ENCODE measurements around the gene DNAJC28. TPM values are rescaled to one million over a fixed set of nuclear protein-coding genes. Genes with fewer than 3 reads are reported as not detected.
A peak's percentile ranks its signal among the peaks of the same experiment; 100 is the strongest.
"Not testable (repeated sequence)": the region's sequence is repeated elsewhere in the genome, so short reads cannot be mapped to it uniquely, and the experiment has no call there.

DNAJC28 gene
- total RNA-seq, result 2.2 TPM

DNA sequence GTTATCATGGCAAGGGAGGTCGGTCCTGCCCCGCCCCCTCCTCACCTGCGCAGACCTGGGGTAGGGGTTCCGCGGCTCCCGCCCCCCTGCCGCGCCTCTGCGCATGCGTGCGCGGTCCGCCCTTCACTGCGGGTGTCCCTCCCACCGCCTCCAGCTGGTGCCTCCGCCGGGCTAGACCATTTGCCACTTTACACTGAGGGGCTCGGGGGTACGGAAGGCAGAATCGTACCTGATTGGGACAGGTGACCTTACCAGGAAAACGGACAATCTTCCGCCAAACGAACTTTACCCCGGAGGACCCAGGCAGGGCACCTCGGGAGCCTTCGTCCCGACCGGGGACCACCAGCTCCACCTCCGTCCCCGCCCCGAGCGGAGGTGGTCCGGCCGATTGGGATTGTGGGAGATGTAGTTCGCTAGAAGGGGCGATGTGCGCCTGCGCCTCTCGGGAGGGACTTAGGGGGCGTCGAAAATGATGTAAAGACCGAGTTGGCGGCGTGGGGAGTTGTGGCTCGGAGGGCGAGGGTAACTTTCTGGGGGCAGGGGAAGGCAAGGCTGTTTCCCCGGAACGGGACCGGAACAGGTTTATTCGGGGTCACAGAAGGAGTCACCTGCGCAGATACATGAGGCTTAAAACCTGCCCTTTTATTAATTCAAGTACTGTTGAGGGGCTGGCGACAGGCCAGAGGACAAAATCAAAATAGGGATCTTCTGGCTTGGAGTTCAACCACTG lies at the start of gene DNAJC28:
Gene DNAJC28, minus strand, starts transcription at position 344 of the 730 bp plus-strand sequence. CDS start 2,323 bp downstream, outside the sequence.
- intact Hi-C loops (cut with DNase I), result no loop called here

GRCh38 chr21:33541105-33541711 lies 49.7 kb upstream of the DNAJC28 start:
- intact Hi-C loops (cut with DNase I), result no loop called here
- ATAC-seq (no peak), DNase-seq (ENCODE audit: low spot score) (no peak)

More for the DNA sequence above, at the start of gene DNAJC28:
- ATAC-seq (peak; percentile 99), DNase-seq (ENCODE audit: low spot score) (peak; percentile 96)

DNA sequence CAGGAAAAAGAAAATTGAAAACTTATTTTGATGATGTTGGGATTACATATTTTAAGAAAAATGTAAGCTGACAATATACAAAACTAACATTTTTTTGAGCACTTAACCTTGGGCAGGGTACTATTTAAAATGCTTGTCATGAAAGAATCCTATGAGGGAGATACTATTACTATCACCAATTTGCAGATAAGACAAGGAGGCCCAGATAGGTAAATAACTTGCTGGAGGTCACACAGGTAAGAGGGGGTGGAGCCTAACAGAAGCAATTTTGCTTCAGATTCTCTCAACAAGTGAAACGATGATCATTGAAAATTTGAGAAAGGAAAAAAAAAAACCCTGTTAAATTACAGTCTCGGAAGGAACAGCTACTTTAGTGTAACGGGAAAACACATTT lies 49.2 kb upstream of the DNAJC28 start:
- intact Hi-C loops (cut with DNase I), result no loop called here
- no peak for DNase-seq (ENCODE audit: low spot score)
- ATAC-seq, result no peak

- intact Hi-C loops (cut with DNase I), result no loop called here
Observed at GRCh38 chr21:33539616-33540015, 48.1 kb upstream of the DNAJC28 start.

DNA sequence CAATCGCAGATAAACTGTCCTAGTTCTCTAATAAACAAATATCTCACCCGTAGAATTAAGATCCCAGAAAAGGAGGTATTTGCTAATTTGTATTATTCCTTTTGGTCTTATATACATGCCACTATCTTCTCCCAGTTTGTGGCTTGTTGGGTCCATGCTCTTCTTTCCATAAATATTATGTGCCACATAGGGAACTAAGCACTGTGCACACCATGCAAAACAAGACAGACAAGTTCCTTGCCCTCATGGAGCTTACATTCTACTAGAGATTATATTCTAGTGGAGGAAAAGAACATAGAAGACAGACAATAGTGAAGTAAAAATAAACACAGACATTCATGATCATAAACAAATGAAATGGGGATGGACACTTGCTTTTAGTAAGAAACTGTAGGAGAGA lies 45.7 kb upstream of the DNAJC28 start:
- ATAC-seq, result no peak
- intact Hi-C loops (cut with DNase I), result no loop called here
- no peak for DNase-seq (ENCODE audit: low spot score)

More at GRCh38 chr21:33539616-33540015, 48.1 kb upstream of the DNAJC28 start:
- no peak for DNase-seq (ENCODE audit: low spot score)
- no peak for ATAC-seq

DNA sequence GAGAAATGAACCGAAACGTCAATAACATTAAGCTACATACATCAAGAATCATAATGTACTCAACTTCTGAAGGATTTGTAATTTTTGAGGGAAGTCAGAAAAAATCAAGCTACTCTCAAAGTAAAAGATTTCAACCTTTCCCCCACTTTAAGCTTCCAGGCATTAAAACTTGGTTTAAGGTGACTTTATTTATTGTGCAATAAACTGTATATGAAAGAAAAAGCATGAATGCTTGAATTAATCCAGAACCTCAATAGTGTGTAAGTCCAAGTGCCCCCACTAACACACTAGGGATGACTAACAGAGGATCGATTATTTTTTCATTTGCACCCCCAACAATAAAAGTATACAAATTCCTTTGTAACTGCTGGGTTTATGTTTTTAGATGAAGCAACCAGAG lies 39.5 kb upstream of the DNAJC28 start:
- no peak for ATAC-seq
- intact Hi-C loops (cut with DNase I), result no loop called here
- no peak for DNase-seq (ENCODE audit: low spot score)

DNA sequence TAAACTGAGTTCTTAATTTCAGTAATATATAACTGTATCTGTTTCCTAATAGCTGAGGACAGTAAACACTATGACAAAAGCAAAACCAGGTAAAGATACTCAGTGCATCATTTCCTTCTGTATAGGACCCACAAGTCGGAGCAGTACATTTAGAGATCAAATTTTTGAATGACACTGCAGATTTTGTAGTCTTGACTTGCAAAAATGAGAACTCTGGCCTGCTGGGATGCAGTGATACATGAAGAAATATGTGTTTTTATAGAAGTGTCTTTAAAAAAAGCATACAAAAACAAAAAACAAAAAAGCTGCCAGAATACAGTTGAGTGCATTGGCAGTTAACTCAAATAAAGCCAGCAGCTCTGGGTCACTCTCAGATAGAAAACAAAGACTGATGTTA lies 31.4 kb upstream of the DNAJC28 start:
- intact Hi-C loops (cut with DNase I), result no loop called here
- ATAC-seq (no peak), DNase-seq (ENCODE audit: low spot score) (no peak)

GRCh38 chr21:33522297-33522952 lies 30.9 kb upstream of the DNAJC28 start:
- DNase-seq (ENCODE audit: low spot score) (no peak), ATAC-seq (no peak)
- intact Hi-C loops (cut with DNase I), result no loop called here

- ATAC-seq, result no peak
- intact Hi-C loops (cut with DNase I), result no loop called here
- no peak for DNase-seq (ENCODE audit: low spot score)
Observed at GRCh38 chr21:33518899-33519298, 27.4 kb upstream of the DNAJC28 start.

GRCh38 chr21:33514229-33514628 lies 22.7 kb upstream of the DNAJC28 start:
- DNase-seq (ENCODE audit: low spot score), result no peak
- intact Hi-C loops (cut with DNase I), result no loop called here
- no peak for ATAC-seq

- intact Hi-C loops (cut with DNase I), result no loop called here
- no peak for ATAC-seq
Observed at GRCh38 chr21:33512481-33512880, 21.0 kb upstream of the DNAJC28 start.

GRCh38 chr21:33511639-33512038 lies 20.1 kb upstream of the DNAJC28 start:
- ATAC-seq, result no peak
- intact Hi-C loops (cut with DNase I), result no loop called here
- no peak for DNase-seq (ENCODE audit: low spot score)

More at GRCh38 chr21:33512481-33512880, 21.0 kb upstream of the DNAJC28 start:
- DNase-seq (ENCODE audit: low spot score), result no peak

DNA sequence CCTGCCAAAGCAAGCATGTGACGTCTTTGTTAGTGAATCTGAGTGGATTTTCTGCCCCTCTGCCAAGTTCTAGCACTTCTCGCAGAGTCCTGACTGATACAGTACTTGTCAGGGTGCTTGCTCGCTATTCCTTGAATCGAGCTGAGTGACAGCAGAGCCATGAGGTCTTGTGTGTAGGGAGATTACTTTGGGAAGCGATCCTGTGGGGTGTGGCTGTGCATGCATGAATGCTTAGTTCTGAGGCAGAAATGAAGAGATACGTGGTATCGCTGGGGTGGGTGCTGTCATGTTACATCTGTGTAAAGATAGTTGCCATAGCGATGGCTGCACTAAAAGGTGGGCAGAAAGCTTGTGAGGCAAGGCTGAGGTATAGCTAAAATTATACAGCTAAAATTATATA lies 19.3 kb upstream of the DNAJC28 start:
- no peak for DNase-seq (ENCODE audit: low spot score)
- intact Hi-C loops (cut with DNase I), result no loop called here
- no peak for ATAC-seq

DNA sequence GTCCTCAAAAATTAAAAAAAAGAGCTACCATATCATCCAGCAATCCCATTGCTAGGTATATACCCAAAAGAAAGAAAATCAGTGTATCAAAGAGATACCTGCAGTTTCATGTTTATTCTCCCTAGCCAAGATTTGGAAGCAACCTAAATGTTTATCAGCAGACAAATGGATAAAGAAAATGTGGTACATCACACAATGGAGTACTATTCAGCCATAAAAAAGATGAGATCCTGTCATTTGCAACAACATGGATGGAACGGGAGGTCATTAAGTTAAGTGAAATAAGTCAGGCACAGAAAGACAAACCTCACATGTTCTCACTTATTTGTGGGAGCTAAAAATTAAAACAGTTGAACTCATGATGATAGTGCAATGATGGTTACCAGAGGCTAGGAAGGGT lies 15.5 kb upstream of the DNAJC28 start:
- DNase-seq (ENCODE audit: low spot score); intact Hi-C loops (cut with DNase I); ATAC-seq: not testable (repeated sequence)

DNA sequence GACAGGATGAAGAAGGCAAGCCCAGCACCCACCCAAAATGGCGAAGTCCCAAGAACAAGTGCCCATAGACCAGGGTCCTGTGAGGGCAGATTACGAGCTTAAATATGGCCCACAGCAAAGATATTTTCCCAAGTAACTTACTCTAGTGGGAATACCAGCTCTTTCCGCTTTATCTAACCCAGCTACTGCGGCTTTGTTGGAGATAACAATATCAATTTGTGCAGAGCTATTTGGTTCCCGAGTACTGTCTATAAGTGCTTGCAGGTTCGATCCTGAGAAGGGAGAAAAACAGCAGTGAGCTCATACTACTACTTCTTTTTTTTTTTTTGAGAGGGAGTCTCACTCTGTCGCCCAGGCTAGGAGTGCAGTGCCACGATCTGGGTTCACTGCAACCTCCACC lies 14.3 kb upstream of the DNAJC28 start:
- DNase-seq (ENCODE audit: low spot score) (no peak), ATAC-seq (no peak)
- intact Hi-C loops (cut with DNase I), result no loop called here

- ATAC-seq, result no peak
- intact Hi-C loops (cut with DNase I), result no loop called here
- DNase-seq (ENCODE audit: low spot score), result no peak
Observed at GRCh38 chr21:33496345-33496744, 4.8 kb upstream of the DNAJC28 start.

GRCh38 chr21:33495743-33496142 lies 4.2 kb upstream of the DNAJC28 start:
- intact Hi-C loops (cut with DNase I), result no loop called here
- DNase-seq (ENCODE audit: low spot score) (no peak), ATAC-seq (no peak)

DNA sequence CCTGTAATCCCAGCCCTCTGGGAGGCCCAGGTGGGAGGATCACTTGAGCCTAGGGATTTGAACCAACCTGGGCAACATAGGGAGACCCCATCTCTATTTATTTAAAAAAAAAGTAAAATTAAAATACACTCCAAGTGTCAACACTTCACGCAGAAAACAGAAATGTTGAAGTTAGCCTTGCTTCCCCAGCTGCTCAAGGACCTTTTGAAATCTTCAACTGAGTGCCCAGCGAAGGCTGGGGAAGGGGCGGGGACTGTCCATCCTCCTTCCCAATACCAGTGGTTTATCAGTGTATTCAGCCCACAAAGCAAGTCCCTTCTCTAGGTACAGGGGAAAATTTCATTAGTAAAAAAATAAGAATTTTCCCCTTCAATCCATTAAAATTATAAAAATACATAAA lies 2.2 kb upstream of the DNAJC28 start:
- ATAC-seq, result no peak
- no peak for DNase-seq (ENCODE audit: low spot score)
- intact Hi-C loops (cut with DNase I), result no loop called here

GRCh38 chr21:33492571-33492970 lies 1.1 kb upstream of the DNAJC28 start:
- ATAC-seq, result no peak
- DNase-seq (ENCODE audit: low spot score), result no peak
- intact Hi-C loops (cut with DNase I), result no loop called here

DNA sequence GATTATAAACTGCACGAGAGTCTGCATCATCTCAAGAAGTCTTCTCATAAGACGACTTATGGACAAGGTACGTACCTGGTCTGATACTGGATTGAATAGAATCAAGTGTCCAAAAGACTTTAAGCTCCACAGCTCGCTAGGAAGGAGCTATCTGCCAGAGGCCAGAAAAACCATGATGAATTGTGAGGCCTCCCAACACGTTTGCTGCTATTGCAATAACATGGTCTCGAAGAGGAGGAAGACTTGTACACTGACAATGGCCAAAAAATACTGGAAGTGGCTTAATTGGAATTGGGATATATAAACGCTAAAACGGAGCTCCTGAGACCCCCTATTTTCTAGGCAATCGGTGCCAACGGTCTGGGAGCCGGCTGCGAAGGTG lies 534 bp downstream of the DNAJC28 start:
- no peak for ATAC-seq
- DNase-seq (ENCODE audit: low spot score), result no peak

More for the DNA sequence above, 534 bp downstream of the DNAJC28 start:
- intact Hi-C loops (cut with DNase I), result no loop called here

All from sciatic nerve (tissue), 2 donors.